ENCODE results near the gene ABLIM2. TPM values are rescaled to one million over a fixed set of nuclear protein-coding genes. Genes with fewer than 3 reads are reported as not detected.

The ABLIM2 gene
- total and polyA plus RNA-seq, 4 experiments from 2014 or later, result 0.44 to 7.9 (median 3.8) TPM

- Mint-ChIP-seq H3K4me3 (no peak overlapping the region), H3K36me3 (no peaks in the 10 kb centered on the region), H3K4me1 (no peaks in the 10 kb centered on the region), H3K27me3 (no peaks in the 10 kb centered on the region), H3K9me3 (no peaks in the 10 kb centered on the region), H3K27ac (no peak overlapping the region)
- H3K9me3 ChIP-seq (ENCODE audit: control insufficient read depth in 1 of 2, low read length in 2 of 2), result no peaks in the 10 kb centered on the region
- intact Hi-C loops (cut with micrococcal nuclease), result no loop called here
- H3K4me3 ChIP-seq (ENCODE audit: low read length in 2 of 2), result no peak overlapping the region
- ChIA-PET CTCF (ENCODE audit: partially characterized antibody) (interaction anchor here (0.9 kb wide), 1 partner anchor 217 kb away, joined by 4 read pairs; no protein-coding TSS in a partner anchor), POLR2A (ENCODE audit: partially characterized antibody) (no interaction called here)
- no peak for DNase-seq
- no peaks in the 10 kb centered on the region for H3K27me3 ChIP-seq (ENCODE audit: insufficient read depth, low read length)
- no peaks in the 10 kb centered on the region for H3K4me1 ChIP-seq (ENCODE audit: insufficient read depth, low read length)
- no peak overlapping the region for H3K27ac ChIP-seq (ENCODE audit: low read depth, low read length)
- H3K36me3 ChIP-seq (ENCODE audit: insufficient read depth, low read length), result no peaks in the 10 kb centered on the region
Observed at GRCh38 chr4:8019396-8020365, 138.9 kb downstream of the ABLIM2 start.

GRCh38 chr4:8016527-8016926 is 142.1 kb downstream of the ABLIM2 start:
- Mint-ChIP-seq H3K9me3 (no peaks in the 10 kb centered on the region), H3K36me3 (no peaks in the 10 kb centered on the region), H3K27me3 (no peaks in the 10 kb centered on the region), H3K27ac (no peak overlapping the region), H3K4me3 (no peak overlapping the region), H3K4me1 (peaks cover 0 to 2% (median 0%) of the 10 kb centered on the region in 4 donors)
- POLR2A ChIA-PET (ENCODE audit: partially characterized antibody), result no interaction called here
- Histone ChIP-seq H3K4me1 (ENCODE audit: insufficient read depth, low read length) (no peaks in the 10 kb centered on the region), H3K36me3 (ENCODE audit: insufficient read depth, low read length) (no peaks in the 10 kb centered on the region), H3K4me3 (ENCODE audit: low read length in 2 of 2) (no peak overlapping the region), H3K27me3 (ENCODE audit: insufficient read depth, low read length) (no peaks in the 10 kb centered on the region), H3K27ac (ENCODE audit: low read depth, low read length) (no peak overlapping the region), H3K9me3 (ENCODE audit: control insufficient read depth in 1 of 2, low read length in 2 of 2) (no peaks in the 10 kb centered on the region)
- no peak for DNase-seq
- intact Hi-C loops (cut with micrococcal nuclease), result no loop called here
- CTCF ChIA-PET (ENCODE audit: partially characterized antibody), result no interaction called here

GRCh38 chr4:8015512-8015911 is 143.1 kb downstream of the ABLIM2 start:
- no peaks in the 10 kb centered on the region for H3K27me3 ChIP-seq (ENCODE audit: insufficient read depth, low read length)
- Mint-ChIP-seq H3K27ac (no peak overlapping the region), H3K4me3 (no peak overlapping the region), H3K36me3 (no peaks in the 10 kb centered on the region), H3K9me3 (no peaks in the 10 kb centered on the region), H3K27me3 (no peaks in the 10 kb centered on the region), H3K4me1 (peaks cover 0 to 2% (median 0%) of the 10 kb centered on the region in 4 donors)
- intact Hi-C loops (cut with micrococcal nuclease), result no loop called here
- H3K4me3 ChIP-seq (ENCODE audit: low read length in 2 of 2), result no peak overlapping the region
- no peaks in the 10 kb centered on the region for H3K36me3 ChIP-seq (ENCODE audit: insufficient read depth, low read length)
- POLR2A ChIA-PET (ENCODE audit: partially characterized antibody), result no interaction called here
- DNase-seq, result no peak
- CTCF ChIA-PET (ENCODE audit: partially characterized antibody), result no interaction called here
- H3K4me1 ChIP-seq (ENCODE audit: insufficient read depth, low read length), result no peaks in the 10 kb centered on the region
- no peaks in the 10 kb centered on the region for H3K9me3 ChIP-seq (ENCODE audit: control insufficient read depth in 1 of 2, low read length in 2 of 2)
- H3K27ac ChIP-seq (ENCODE audit: low read depth, low read length), result no peak overlapping the region

GRCh38 chr4:8013976-8014726 is 144.5 kb downstream of the ABLIM2 start:
- Mint-ChIP-seq H3K36me3 (no peaks in the 10 kb centered on the region), H3K4me3 (no peak overlapping the region), H3K4me1 (peaks cover 0 to 2% (median 0%) of the 10 kb centered on the region in 4 donors), H3K27me3 (no peaks in the 10 kb centered on the region), H3K27ac (peak overlapping the region in 2 of 7 donors; percentile 64 to 72), H3K9me3 (no peaks in the 10 kb centered on the region)
- H3K27me3 ChIP-seq (ENCODE audit: insufficient read depth, low read length), result no peaks in the 10 kb centered on the region
- no peak overlapping the region for H3K4me3 ChIP-seq (ENCODE audit: low read length in 2 of 2)
- no peaks in the 10 kb centered on the region for H3K9me3 ChIP-seq (ENCODE audit: control insufficient read depth in 1 of 2, low read length in 2 of 2)
- no peaks in the 10 kb centered on the region for H3K4me1 ChIP-seq (ENCODE audit: insufficient read depth, low read length)
- intact Hi-C loops (cut with micrococcal nuclease), result no loop called here
- ChIA-PET POLR2A (ENCODE audit: partially characterized antibody) (no interaction called here), CTCF (ENCODE audit: partially characterized antibody) (no interaction called here)
- DNase-seq, result no peak
- H3K27ac ChIP-seq (ENCODE audit: low read depth, low read length), result no peak overlapping the region
- H3K36me3 ChIP-seq (ENCODE audit: insufficient read depth, low read length), result no peaks in the 10 kb centered on the region

- intact Hi-C loops (cut with micrococcal nuclease), result no loop called here
- no peaks in the 10 kb centered on the region for H3K4me1 ChIP-seq (ENCODE audit: insufficient read depth, low read length)
- no peak overlapping the region for H3K27ac ChIP-seq (ENCODE audit: low read depth, low read length)
- Mint-ChIP-seq H3K9me3 (no peaks in the 10 kb centered on the region), H3K4me1 (peaks cover 0 to 2% (median 0%) of the 10 kb centered on the region in 4 donors), H3K4me3 (peak overlapping the region in 1 of 8 donors; percentile 5), H3K27ac (no peak overlapping the region), H3K27me3 (no peaks in the 10 kb centered on the region), H3K36me3 (peaks cover 2 to 5% of the 10 kb centered on the region in 2 donors)
- no peaks in the 10 kb centered on the region for H3K9me3 ChIP-seq (ENCODE audit: control insufficient read depth in 1 of 2, low read length in 2 of 2)
- ChIA-PET CTCF (ENCODE audit: partially characterized antibody) (no interaction called here), POLR2A (ENCODE audit: partially characterized antibody) (no interaction called here)
- H3K36me3 ChIP-seq (ENCODE audit: insufficient read depth, low read length), result no peaks in the 10 kb centered on the region
- H3K4me3 ChIP-seq (ENCODE audit: low read length in 2 of 2), result no peak overlapping the region
- no peak for DNase-seq
- H3K27me3 ChIP-seq (ENCODE audit: insufficient read depth, low read length), result no peaks in the 10 kb centered on the region
Observed at GRCh38 chr4:8012517-8012916, 146.1 kb downstream of the ABLIM2 start.

- intact Hi-C loops (cut with micrococcal nuclease), result no loop called here
- H3K27me3 ChIP-seq (ENCODE audit: insufficient read depth, low read length), result no peaks in the 10 kb centered on the region
- Mint-ChIP-seq H3K4me1 (peaks cover 0 to 2% (median 0%) of the 10 kb centered on the region in 4 donors), H3K9me3 (no peaks in the 10 kb centered on the region), H3K36me3 (peaks cover 2 to 14% of the 10 kb centered on the region in 2 donors), H3K27ac (no peak overlapping the region), H3K27me3 (no peaks in the 10 kb centered on the region), H3K4me3 (no peak overlapping the region)
- POLR2A ChIA-PET (ENCODE audit: partially characterized antibody), result no interaction called here
- CTCF ChIA-PET (ENCODE audit: partially characterized antibody), result no interaction called here
- no peaks in the 10 kb centered on the region for H3K36me3 ChIP-seq (ENCODE audit: insufficient read depth, low read length)
- H3K4me3 ChIP-seq (ENCODE audit: low read length in 2 of 2), result no peak overlapping the region
- no peaks in the 10 kb centered on the region for H3K4me1 ChIP-seq (ENCODE audit: insufficient read depth, low read length)
- no peak for DNase-seq
- H3K27ac ChIP-seq (ENCODE audit: low read depth, low read length), result no peak overlapping the region
- H3K9me3 ChIP-seq (ENCODE audit: control insufficient read depth in 1 of 2, low read length in 2 of 2), result no peaks in the 10 kb centered on the region
Observed at GRCh38 chr4:8010618-8011017, 148.0 kb downstream of the ABLIM2 start.

- Histone ChIP-seq H3K4me3 (ENCODE audit: low read length in 2 of 2) (no peak overlapping the region), H3K4me1 (ENCODE audit: insufficient read depth, low read length) (no peaks in the 10 kb centered on the region), H3K27ac (ENCODE audit: low read depth, low read length) (no peak overlapping the region), H3K27me3 (ENCODE audit: insufficient read depth, low read length) (no peaks in the 10 kb centered on the region), H3K36me3 (ENCODE audit: insufficient read depth, low read length) (no peaks in the 10 kb centered on the region), H3K9me3 (ENCODE audit: control insufficient read depth in 1 of 2, low read length in 2 of 2) (no peaks in the 10 kb centered on the region)
- intact Hi-C loops (cut with micrococcal nuclease), result no loop called here
- POLR2A ChIA-PET (ENCODE audit: partially characterized antibody), result no interaction called here
- CTCF ChIA-PET (ENCODE audit: partially characterized antibody), result no interaction called here
- Mint-ChIP-seq H3K9me3 (no peaks in the 10 kb centered on the region), H3K4me3 (no peak overlapping the region), H3K27me3 (no peaks in the 10 kb centered on the region), H3K4me1 (peaks cover 0 to 2% (median 0%) of the 10 kb centered on the region in 4 donors), H3K36me3 (peaks cover 2 to 21% of the 10 kb centered on the region in 2 donors), H3K27ac (no peak overlapping the region)
- no peak for DNase-seq
Observed at GRCh38 chr4:8009710-8010511, 148.7 kb downstream of the ABLIM2 start.

All from CD4-positive, alpha-beta memory T cell (primary cell).